NT2/D1 (cell line): ENCODE measurements around the gene KDM1A.

Source experiments
- DNase-seq: peaks from one replicate; pipeline ENCODE4 v3.0.0-alpha.2; 2011; ENCODE audit warnings: low read depth, low spot score
- H3K27me3 ChIP-seq: 2 replicates; pipeline ENCODE4 v1.6.0; 2011; ENCODE audit warnings: mild to moderate bottlenecking; ENCODE audit not compliant: insufficient read length, insufficient read depth
- H3K36me3 ChIP-seq: 2 replicates; pipeline ENCODE4 v1.6.1; 2011; ENCODE audit warnings: mild to moderate bottlenecking, low read length, mixed read lengths; ENCODE audit not compliant: insufficient read depth, insufficient read length
- H3K4me1 ChIP-seq: 2 replicates; pipeline ENCODE4 v1.5.1; 2011; ENCODE audit not compliant: insufficient read depth, insufficient read length
- H3K4me3 ChIP-seq: 2 replicates; pipeline ENCODE4 v1.5.1; 2011; ENCODE audit warnings: low read depth; ENCODE audit not compliant: insufficient read length
- H3K9ac ChIP-seq: 2 replicates; pipeline ENCODE4 v1.6.0; 2011; ENCODE audit warnings: low read depth; ENCODE audit not compliant: insufficient read length
- H3K9me3 ChIP-seq: 2 replicates; pipeline ENCODE4 v1.5.1; 2011; ENCODE audit warnings: mild to moderate bottlenecking, low read length; ENCODE audit not compliant: insufficient read depth
- SUZ12 ChIP-seq: IDR thresholded peaks from 2 replicates; pipeline ENCODE4 v1.6.1; 2011; ENCODE audit not compliant: insufficient read length, insufficient read depth; ENCODE audit errors: extremely low read depth
- YY1 ChIP-seq: IDR thresholded peaks from 2 replicates; pipeline ENCODE4 v1.6.1; 2011; ENCODE audit not compliant: insufficient read length, insufficient read depth
- ZNF274 ChIP-seq: IDR thresholded peaks from 2 replicates; pipeline ENCODE4 v1.6.1; 2011; ENCODE audit warnings: mild to moderate bottlenecking, low read depth, low read length

The KDM1A gene

DNA sequence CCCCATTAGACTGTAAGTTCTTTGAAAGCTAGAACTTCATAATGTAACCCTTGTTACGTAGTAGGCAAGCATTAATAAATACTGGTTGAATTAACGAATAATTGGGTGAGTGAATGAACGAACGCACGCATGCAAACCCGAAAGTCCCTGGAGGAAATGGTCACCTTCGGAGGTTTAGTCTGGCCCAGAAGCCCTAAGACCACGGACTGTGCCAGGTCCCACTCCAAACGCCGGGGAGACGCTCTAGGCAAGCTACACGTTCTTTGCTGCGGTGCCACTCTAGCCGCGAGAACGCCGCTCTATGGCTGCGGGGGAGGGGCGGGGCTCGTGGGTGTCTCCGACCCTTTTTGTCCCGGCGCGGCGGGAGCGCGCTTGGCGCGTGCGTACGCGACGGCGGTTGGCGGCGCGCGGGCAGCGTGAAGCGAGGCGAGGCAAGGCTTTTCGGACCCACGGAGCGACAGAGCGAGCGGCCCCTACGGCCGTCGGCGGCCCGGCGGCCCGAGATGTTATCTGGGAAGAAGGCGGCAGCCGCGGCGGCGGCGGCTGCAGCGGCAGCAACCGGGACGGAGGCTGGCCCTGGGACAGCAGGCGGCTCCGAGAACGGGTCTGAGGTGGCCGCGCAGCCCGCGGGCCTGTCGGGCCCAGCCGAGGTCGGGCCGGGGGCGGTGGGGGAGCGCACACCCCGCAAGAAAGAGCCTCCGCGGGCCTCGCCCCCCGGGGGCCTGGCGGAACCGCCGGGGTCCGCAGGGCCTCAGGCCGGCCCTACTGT lies at the start of gene KDM1A:
KDM1A (plus strand) TSS at position 375 of the 769 bp plus-strand sequence; CDS start at position 504, 129 bp downstream.
- peak within 1 kb of the TSS; percentile 67 for H3K4me3 ChIP-seq
- peak; percentile 87 for DNase-seq
- H3K4me1 ChIP-seq = no peaks in the 10 kb centered on the region
- peaks cover 25% of the 10 kb centered on the region for H3K9me3 ChIP-seq
- TF ChIP-seq ZNF274 (no peak), SUZ12 (no peak), YY1 (no peak)
- no peaks in the 10 kb centered on the region for H3K27me3 ChIP-seq
- H3K36me3 ChIP-seq = no peaks in the 10 kb centered on the region
- peak within 1 kb of the TSS; percentile 91 for H3K9ac ChIP-seq

DNA sequence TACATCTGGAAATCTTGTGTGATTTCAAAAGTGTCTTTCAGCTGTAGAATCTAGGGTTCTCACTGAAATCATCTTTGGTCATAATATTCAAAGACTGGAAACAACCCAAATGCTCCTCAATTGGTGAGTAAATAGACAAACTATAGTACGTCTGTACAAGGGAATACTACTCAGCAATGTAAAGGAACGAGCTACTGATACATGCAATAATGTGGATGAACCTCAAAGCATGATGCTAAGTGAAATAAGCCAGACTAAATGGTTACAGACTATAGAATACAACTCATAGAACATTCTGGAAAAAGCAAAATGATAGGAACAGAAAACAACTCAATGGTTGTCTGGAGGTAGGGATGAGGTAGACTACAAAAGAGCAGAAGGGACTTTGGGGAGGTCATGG lies 49.2 kb upstream of the KDM1A start:
- TF ChIP-seq SUZ12 = no peak
- H3K4me1 ChIP-seq = peaks cover 6% of the 10 kb centered on the region
- no peaks in the 10 kb centered on the region for H3K9me3 ChIP-seq
- no peak for DNase-seq
- H3K27me3 ChIP-seq = peaks cover 4% of the 10 kb centered on the region
- H3K4me3 ChIP-seq = no peak overlapping the region
- no peak overlapping the region for H3K9ac ChIP-seq
- H3K36me3 ChIP-seq = no peaks in the 10 kb centered on the region

DNA sequence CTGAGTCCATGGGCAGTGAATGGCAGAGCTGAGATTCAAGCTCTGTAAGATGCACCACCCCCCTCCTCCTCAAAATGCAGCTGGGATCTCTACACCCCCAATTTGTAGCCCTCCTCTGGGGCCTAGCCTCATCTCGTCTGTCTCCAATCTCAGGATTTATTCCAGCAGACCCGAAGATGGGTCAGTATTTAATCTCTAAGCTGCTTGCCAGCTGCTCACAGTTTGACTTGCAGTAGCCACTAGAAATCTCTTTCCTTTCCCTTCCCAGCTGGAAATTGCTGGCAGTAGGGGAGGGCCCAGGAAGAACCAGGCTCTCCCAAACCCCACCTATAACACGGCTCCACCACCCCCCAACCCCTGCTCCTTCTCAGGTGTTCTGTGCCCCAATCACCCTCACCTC lies 48.1 kb upstream of the KDM1A start:
- peaks cover 3% of the 10 kb centered on the region for H3K27me3 ChIP-seq
- no peaks in the 10 kb centered on the region for H3K9me3 ChIP-seq
- H3K4me3 ChIP-seq = no peak overlapping the region
- DNase-seq = no peak
- peaks cover 6% of the 10 kb centered on the region for H3K4me1 ChIP-seq
- no peak for TF ChIP-seq SUZ12
- no peak overlapping the region for H3K9ac ChIP-seq
- no peaks in the 10 kb centered on the region for H3K36me3 ChIP-seq

DNA sequence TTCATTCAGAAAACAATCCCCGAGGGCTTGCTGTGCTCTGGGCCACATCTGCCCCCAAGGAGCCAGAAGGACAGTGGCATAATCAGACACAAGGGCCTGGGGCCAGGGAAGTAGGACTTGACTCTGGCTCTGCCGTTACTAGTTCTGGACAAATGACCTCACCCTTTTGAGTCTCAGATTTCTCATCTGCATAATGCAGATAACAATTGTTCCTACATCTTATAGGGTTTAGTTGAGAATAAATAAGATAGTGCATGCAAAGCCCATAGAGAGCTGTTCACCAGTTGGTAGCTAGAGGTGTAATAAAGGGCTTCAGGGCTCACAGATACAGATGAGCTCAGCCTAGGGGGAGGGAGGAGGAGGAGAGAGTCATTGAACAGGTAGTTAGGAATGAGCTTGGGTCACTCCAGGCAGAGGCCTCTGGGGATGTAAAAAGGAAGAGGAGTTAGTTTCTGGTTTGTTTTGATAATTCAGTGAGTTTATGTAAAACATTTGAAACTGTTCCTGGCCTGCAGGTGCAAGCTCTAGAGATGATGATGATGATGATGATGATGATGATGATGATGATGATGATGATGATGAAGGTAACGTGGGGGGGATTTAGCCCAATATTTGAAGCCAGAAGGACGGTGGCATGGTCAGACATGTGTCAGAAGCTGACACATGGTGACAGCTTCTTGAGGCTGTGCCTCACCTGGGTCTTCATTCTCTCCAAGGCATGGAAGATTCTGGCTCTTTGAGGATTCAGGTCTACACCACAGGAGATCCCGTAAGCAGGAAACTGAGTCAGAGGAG lies 47.5 kb upstream of the KDM1A start:
- Histone ChIP-seq H3K9me3 (no peaks in the 10 kb centered on the region), H3K4me3 (no peak overlapping the region), H3K36me3 (no peaks in the 10 kb centered on the region), H3K27me3 (no peaks in the 10 kb centered on the region), H3K9ac (no peak overlapping the region), H3K4me1 (peaks cover 6% of the 10 kb centered on the region)
- TF ChIP-seq ZNF274 = no peak
- no peak for TF ChIP-seq YY1
- TF ChIP-seq SUZ12 = no peak
- no peak for DNase-seq

DNA sequence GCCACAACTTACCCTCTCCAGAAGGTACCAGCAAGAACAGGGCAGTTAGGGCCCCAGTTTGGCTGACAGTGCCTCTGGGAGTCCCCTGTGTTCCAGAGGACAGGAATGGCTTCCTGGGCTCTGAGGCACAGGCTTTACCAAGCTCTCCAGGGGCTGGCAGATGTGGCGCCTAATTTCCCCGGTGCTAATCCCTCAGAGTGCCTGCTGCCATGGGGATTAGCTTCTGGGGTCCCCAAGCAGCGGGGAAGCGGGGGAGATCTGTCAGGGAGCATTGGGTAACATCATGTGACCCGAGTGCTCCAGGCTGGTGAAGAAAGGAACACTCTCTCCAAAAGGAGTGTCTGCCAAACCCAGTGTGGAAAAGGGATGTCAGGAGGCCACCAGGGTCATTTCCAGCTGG lies 46.5 kb upstream of the KDM1A start, which contains the start of gene LACTBL1:
LACTBL1 (minus strand) TSS at position 107 of the 400 bp plus-strand sequence. CDS start 550 bp downstream, outside the sequence.
- H3K9ac ChIP-seq = no peak within 1 kb of the TSS
- no peaks in the 10 kb centered on the region for H3K9me3 ChIP-seq
- no peak within 1 kb of the TSS for H3K4me3 ChIP-seq
- TF ChIP-seq SUZ12 (no peak), YY1 (no peak), ZNF274 (no peak)
- no peaks in the 10 kb centered on the region for H3K27me3 ChIP-seq
- H3K4me1 ChIP-seq = peaks cover 6% of the 10 kb centered on the region
- no peaks in the 10 kb centered on the region for H3K36me3 ChIP-seq
- DNase-seq = no peak

DNA sequence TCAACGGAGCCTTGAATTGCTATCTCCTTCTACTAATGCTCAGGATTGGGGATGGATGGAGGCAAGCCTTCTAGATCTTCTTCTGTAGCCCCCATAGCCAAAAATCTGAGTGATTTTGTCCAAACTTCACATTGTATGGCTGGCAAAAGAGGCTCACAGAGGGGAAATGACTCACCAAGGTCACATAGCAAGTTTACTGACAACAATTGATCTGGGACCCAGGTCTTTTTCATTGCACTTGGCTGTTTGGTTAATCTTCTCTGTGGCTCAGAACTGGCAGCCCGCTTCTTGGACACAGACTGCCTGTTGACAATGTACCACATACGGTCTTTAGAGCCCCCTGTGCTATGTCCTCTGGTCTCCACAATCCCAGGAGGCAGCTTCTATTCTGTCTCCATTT lies 43.6 kb upstream of the KDM1A start:
- DNase-seq = no peak
- TF ChIP-seq ZNF274 (no peak), SUZ12 (no peak), YY1 (no peak)
- H3K9me3 ChIP-seq = no peaks in the 10 kb centered on the region
- no peak overlapping the region for H3K9ac ChIP-seq
- H3K36me3 ChIP-seq = no peaks in the 10 kb centered on the region
- H3K27me3 ChIP-seq = no peaks in the 10 kb centered on the region
- no peak overlapping the region for H3K4me3 ChIP-seq
- peaks cover 6% of the 10 kb centered on the region for H3K4me1 ChIP-seq

DNA sequence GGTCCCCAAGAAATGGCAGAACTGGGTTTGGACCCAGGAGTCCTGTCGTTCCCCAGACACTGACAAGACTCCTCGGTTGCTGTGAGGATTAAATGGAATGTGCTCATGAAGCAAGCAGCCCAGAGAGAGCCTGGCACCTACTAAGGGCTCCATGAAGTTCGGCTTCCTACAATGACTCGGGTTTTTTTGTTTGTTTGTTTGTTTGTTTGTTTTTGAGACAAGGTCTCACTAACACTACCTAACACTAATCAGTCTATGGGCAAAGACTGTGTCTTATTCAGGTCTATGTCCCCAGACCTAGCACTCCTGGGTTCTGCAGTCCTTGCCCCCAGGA lies 43.2 kb upstream of the KDM1A start:
- DNase-seq = no peak
- H3K4me1 ChIP-seq = peaks cover 6% of the 10 kb centered on the region
- no peaks in the 10 kb centered on the region for H3K9me3 ChIP-seq
- no peak overlapping the region for H3K4me3 ChIP-seq
- no peak for TF ChIP-seq SUZ12
- no peak for TF ChIP-seq ZNF274
- TF ChIP-seq YY1 = no peak
- no peak overlapping the region for H3K9ac ChIP-seq
- no peaks in the 10 kb centered on the region for H3K36me3 ChIP-seq
- no peaks in the 10 kb centered on the region for H3K27me3 ChIP-seq
